ENCODE results near the gene CIRBP.
A peak's percentile ranks its signal among the peaks of the same experiment; 100 is the strongest.

CIRBP gene

DNA sequence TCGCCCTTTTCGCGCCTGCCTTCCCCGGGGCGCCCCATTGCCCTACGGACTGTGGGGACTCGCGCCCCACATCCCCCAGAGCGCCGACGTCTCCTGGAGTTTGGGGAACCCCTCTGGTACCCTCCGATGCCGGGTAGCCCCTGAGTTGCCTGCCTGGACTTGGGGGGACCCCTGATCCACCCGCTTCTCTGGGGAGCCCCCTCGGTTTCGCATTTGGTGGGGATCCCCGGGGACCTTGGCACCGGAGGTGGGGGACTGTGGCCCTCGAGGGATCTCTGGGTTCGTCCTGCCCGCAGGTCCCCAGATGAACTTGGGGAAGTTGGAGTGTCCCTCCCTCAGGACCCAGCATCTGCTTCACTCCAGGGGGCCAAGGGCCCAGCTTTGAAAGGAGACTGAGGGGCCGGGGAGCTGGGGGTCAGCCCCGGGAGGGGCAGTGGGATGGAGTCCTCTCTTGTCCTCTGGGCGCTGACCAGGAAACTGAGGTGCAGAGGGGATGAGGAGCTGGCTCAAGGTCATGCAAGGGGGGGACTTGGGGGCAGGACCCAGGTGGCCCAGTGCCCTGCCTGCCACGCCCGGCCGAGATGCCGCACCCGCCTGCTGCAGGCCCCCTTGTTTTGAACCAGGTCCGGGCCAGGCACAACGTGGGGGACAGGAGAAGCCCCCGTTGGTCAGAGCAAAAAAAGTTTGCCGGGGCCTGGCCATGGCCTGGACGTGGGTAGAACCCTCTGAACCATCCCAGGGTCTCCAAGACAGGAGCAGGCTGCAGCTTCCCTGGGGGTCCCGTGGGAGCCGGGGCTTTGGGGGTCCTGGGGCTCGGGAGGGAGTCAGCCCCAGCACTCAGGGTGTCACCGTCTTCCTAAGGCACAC is 17.6 kb downstream of the CIRBP start:
- peaks cover 10% of the 10 kb centered on the region for H3K27me3 ChIP-seq (ENCODE audit: insufficient read depth, insufficient read length)
- TF ChIP-seq YY1 (IDR thresholded peaks at IDR 0.05; ENCODE audit: insufficient read depth, insufficient read length) (no peak), SUZ12 (IDR thresholded peaks at IDR 0.05; ENCODE audit: extremely low read depth, insufficient read depth, insufficient read length) (no peak), ZNF274 (IDR thresholded peaks at IDR 0.05; ENCODE audit: low read depth, low read length) (no peak)
- no peak for DNase-seq (ENCODE audit: low read depth, low spot score)
- H3K36me3 ChIP-seq (ENCODE audit: insufficient read depth, insufficient read length, low read length): no peaks in the 10 kb centered on the region
- peak overlapping the region; percentile 89 for H3K9ac ChIP-seq (ENCODE audit: insufficient read length, low read depth)
- peak overlapping the region; percentile 78 for H3K4me3 ChIP-seq (ENCODE audit: insufficient read length, low read depth)
- peaks cover 40% of the 10 kb centered on the region for H3K4me1 ChIP-seq (ENCODE audit: insufficient read depth, insufficient read length)
- no peaks in the 10 kb centered on the region for H3K9me3 ChIP-seq (ENCODE audit: insufficient read depth, low read length)

DNA sequence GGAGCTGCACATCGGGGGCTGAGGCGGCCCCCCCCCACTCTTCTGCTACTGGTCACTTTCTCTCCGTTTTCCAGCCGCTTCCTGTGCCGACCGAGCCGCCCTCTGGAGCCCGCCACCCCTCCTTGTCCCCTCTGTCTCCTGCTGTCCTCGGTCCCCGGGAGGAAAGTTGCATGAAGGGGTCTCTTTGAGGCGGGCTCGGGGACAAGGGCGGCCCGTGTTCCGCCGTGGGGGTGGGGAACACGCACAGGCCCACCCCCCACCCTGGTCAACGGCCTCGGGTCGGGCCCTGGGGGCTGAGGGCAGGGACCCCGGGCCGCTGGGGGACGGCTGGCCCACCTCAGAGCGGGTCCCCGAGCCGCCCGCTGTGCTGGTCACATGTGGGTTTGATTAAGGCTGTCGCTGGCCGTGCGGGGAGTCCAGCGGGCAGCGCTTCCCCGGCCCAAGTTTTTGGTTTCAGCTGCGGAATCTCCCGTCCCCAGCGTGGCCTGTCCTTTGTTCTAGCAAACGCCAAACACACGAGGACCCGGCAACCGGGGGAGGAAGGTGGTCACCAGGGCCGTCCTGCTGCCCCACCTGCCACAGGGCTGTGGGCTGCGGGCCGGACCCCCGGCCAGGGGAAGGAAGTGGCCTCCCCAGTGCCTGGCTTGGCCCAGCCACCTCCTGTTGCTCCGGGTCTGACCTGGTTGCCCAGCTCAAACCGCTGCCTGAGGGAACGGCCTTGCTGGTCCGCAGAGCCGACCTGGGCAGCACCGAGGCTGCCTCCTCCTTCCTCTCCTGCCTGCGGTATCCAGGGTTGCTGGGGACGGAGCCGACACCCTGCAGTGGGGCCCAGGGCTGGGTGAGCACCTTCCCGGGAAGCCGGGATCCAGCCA is 18.5 kb downstream of the CIRBP start:
- peaks cover 10% of the 10 kb centered on the region for H3K27me3 ChIP-seq (ENCODE audit: insufficient read depth, insufficient read length)
- peaks cover 3% of the 10 kb centered on the region for H3K36me3 ChIP-seq (ENCODE audit: insufficient read depth, insufficient read length, low read length)
- H3K4me3 ChIP-seq (ENCODE audit: insufficient read length, low read depth): no peak overlapping the region
- no peaks in the 10 kb centered on the region for H3K9me3 ChIP-seq (ENCODE audit: insufficient read depth, low read length)
- TF ChIP-seq YY1 (IDR thresholded peaks at IDR 0.05; ENCODE audit: insufficient read depth, insufficient read length) (no peak), ZNF274 (IDR thresholded peaks at IDR 0.05; ENCODE audit: low read depth, low read length) (no peak), SUZ12 (IDR thresholded peaks at IDR 0.05; ENCODE audit: extremely low read depth, insufficient read depth, insufficient read length) (no peak)
- no peak for DNase-seq (ENCODE audit: low read depth, low spot score)
- H3K9ac ChIP-seq (ENCODE audit: insufficient read length, low read depth): peak overlapping the region; percentile 89
- peaks cover 43% of the 10 kb centered on the region for H3K4me1 ChIP-seq (ENCODE audit: insufficient read depth, insufficient read length)

DNA sequence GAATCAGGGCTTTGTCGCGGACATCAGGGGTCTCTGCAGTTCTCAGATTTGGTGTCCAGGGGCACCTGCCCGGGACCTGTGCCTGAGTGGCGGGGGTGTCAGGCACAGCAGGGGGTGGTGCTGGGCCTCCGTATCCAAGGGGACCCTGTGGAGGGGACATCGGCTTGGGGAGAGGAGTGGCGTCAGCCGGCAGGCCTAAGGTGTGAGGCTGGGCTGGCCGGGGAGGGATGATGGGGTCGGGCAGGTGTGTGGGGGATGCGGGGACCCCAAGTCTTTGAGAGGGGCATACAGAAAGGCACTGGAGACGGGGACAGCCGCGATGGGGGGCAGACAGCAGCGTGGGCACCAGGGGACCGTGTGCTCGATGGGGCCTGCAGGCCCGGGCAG is 19.1 kb downstream of the CIRBP start:
- DNase-seq (ENCODE audit: low read depth, low spot score): no peak
- peaks cover 5% of the 10 kb centered on the region for H3K36me3 ChIP-seq (ENCODE audit: insufficient read depth, insufficient read length, low read length)
- peaks cover 40% of the 10 kb centered on the region for H3K4me1 ChIP-seq (ENCODE audit: insufficient read depth, insufficient read length)
- no peak overlapping the region for H3K9ac ChIP-seq (ENCODE audit: insufficient read length, low read depth)
- H3K4me3 ChIP-seq (ENCODE audit: insufficient read length, low read depth): no peak overlapping the region
- H3K9me3 ChIP-seq (ENCODE audit: insufficient read depth, low read length): no peaks in the 10 kb centered on the region
- TF ChIP-seq ZNF274 (IDR thresholded peaks at IDR 0.05; ENCODE audit: low read depth, low read length) (no peak), SUZ12 (IDR thresholded peaks at IDR 0.05; ENCODE audit: extremely low read depth, insufficient read depth, insufficient read length) (no peak), YY1 (IDR thresholded peaks at IDR 0.05; ENCODE audit: insufficient read depth, insufficient read length) (no peak)
- peaks cover 10% of the 10 kb centered on the region for H3K27me3 ChIP-seq (ENCODE audit: insufficient read depth, insufficient read length)

DNA sequence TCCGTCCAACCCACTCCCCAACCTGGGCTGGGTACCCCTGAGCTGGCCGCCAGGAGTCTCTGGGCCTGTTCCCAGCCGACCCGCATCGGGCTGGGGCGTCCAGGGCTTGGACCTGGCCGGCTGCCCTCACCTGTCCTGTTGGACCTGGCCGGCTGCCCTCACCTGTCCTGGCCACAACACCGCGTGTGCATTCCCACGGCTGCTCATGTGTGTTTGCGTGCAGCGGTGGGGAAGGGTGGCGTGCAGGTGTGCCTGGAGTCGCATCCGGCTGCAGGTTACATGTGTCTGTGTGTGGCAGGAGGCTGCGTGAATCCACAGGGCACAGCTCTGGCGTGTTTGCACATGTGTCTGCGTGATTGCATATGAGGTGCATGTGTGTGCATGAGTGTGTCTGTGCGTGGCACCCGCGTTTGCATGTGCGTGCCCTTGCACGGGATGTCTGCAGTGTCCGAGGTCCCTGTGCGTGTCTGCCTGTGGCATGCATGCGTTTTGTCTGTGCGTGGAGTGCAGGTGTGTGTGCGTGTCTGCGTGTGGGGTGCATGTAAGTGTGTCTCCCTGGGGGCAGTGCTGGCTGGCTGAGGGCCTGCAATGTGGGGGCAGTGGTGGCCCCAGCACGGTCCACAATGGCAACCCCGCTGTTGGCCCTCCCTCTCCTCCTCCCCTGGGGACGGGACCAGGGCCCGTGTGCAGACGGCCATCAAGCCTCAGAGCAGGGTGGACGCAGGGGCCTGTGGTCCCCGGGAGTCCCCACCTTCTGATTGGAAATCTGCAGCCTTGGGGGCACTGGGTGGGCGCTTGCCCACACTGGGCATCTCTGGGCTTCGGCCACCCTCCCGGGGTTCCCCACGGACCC is 19.9 kb downstream of the CIRBP start:
- peaks cover 10% of the 10 kb centered on the region for H3K27me3 ChIP-seq (ENCODE audit: insufficient read depth, insufficient read length)
- H3K9me3 ChIP-seq (ENCODE audit: insufficient read depth, low read length): no peaks in the 10 kb centered on the region
- DNase-seq (ENCODE audit: low read depth, low spot score): no peak
- TF ChIP-seq YY1 (IDR thresholded peaks at IDR 0.05; ENCODE audit: insufficient read depth, insufficient read length) (no peak), SUZ12 (IDR thresholded peaks at IDR 0.05; ENCODE audit: extremely low read depth, insufficient read depth, insufficient read length) (no peak), ZNF274 (IDR thresholded peaks at IDR 0.05; ENCODE audit: low read depth, low read length) (no peak)
- H3K9ac ChIP-seq (ENCODE audit: insufficient read length, low read depth): no peak overlapping the region
- no peak overlapping the region for H3K4me3 ChIP-seq (ENCODE audit: insufficient read length, low read depth)
- peaks cover 8% of the 10 kb centered on the region for H3K36me3 ChIP-seq (ENCODE audit: insufficient read depth, insufficient read length, low read length)
- peaks cover 37% of the 10 kb centered on the region for H3K4me1 ChIP-seq (ENCODE audit: insufficient read depth, insufficient read length)

DNA sequence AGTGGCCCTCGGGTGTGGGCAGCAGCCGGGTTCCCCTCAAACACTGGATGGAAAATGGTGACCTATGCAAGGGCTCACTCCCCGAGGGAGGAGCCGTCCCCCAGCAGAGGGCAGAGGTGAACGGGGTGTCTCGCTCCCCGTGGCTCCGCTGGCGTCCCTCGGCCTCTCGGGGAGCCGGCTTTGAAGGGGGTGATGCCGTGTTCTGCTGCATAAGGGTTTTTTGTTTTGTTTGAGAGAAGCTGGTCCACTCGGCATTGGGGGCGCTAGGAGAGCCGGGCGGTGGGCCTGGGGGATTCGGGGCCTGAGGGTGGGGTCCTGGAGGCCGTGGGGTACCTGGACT is 20.5 kb downstream of the CIRBP start:
- H3K4me3 ChIP-seq (ENCODE audit: insufficient read length, low read depth): no peak overlapping the region
- no peak for DNase-seq (ENCODE audit: low read depth, low spot score)

DNA sequence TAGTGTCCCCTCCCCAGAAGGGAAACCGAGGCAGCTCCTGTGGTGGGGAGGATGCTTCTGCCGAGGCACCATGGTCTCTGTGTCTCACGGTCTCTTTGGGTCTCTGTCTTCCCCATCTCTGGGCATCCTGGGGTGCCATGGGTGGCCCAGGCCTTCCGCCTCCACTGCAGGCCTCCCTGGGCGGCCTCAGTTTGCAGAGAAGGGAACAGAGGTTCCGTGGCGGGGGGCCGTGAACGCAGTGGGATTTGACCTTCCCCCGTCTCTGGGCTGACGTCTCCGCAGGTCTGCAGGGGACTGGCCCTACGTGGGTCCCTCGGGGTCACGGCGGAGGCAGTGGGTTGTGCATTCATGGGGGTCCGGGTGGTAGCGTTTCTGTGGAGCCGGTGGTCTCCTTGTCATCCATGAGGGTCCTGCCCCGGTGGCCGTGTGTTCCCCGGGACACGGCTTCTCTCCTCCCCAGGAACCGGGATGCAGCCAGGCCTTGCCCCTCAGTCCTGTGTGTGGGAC is 21.1 kb downstream of the CIRBP start:
- peaks cover 32% of the 10 kb centered on the region for H3K4me1 ChIP-seq (ENCODE audit: insufficient read depth, insufficient read length)
- no peak for DNase-seq (ENCODE audit: low read depth, low spot score)
- no peaks in the 10 kb centered on the region for H3K9me3 ChIP-seq (ENCODE audit: insufficient read depth, low read length)
- no peak for TF ChIP-seq YY1 (IDR thresholded peaks at IDR 0.05; ENCODE audit: insufficient read depth, insufficient read length)
- TF ChIP-seq SUZ12 (IDR thresholded peaks at IDR 0.05; ENCODE audit: extremely low read depth, insufficient read depth, insufficient read length): no peak
- TF ChIP-seq ZNF274 (IDR thresholded peaks at IDR 0.05; ENCODE audit: low read depth, low read length): no peak
- peaks cover 8% of the 10 kb centered on the region for H3K36me3 ChIP-seq (ENCODE audit: insufficient read depth, insufficient read length, low read length)
- H3K4me3 ChIP-seq (ENCODE audit: insufficient read length, low read depth): no peak overlapping the region
- peaks cover 3% of the 10 kb centered on the region for H3K27me3 ChIP-seq (ENCODE audit: insufficient read depth, insufficient read length)
- no peak overlapping the region for H3K9ac ChIP-seq (ENCODE audit: insufficient read length, low read depth)

More for the DNA sequence above, 20.5 kb downstream of the CIRBP start:
- TF ChIP-seq YY1 (IDR thresholded peaks at IDR 0.05; ENCODE audit: insufficient read depth, insufficient read length) (no peak), SUZ12 (IDR thresholded peaks at IDR 0.05; ENCODE audit: extremely low read depth, insufficient read depth, insufficient read length) (no peak), ZNF274 (IDR thresholded peaks at IDR 0.05; ENCODE audit: low read depth, low read length) (no peak)
- H3K36me3 ChIP-seq (ENCODE audit: insufficient read depth, insufficient read length, low read length): peaks cover 8% of the 10 kb centered on the region
- H3K9me3 ChIP-seq (ENCODE audit: insufficient read depth, low read length): no peaks in the 10 kb centered on the region
- peaks cover 7% of the 10 kb centered on the region for H3K27me3 ChIP-seq (ENCODE audit: insufficient read depth, insufficient read length)
- H3K9ac ChIP-seq (ENCODE audit: insufficient read length, low read depth): no peak overlapping the region
- peaks cover 36% of the 10 kb centered on the region for H3K4me1 ChIP-seq (ENCODE audit: insufficient read depth, insufficient read length)
